Activated T-cell treated with anti-CD3 and anti-CD28 coated beads for 4 hours (primary cell): Measurements from ENCODE around the gene BCL6.

ENCODE experiments used
- DNase-seq: peaks from one replicate; pipeline ENCODE4 v3.0.0-alpha.2; 2020

Gene BCL6

GRCh38 chr3:187745201-187746058, at the start of gene BCL6:
BCL6 (minus strand) TSS chr3:187745468; CDS start chr3:187733693, 11,775 bp downstream.
- peak; percentile 77 for DNase-seq

GRCh38 chr3:187794731-187795130, 49.5 kb upstream of the BCL6 start:
- no peak for DNase-seq

GRCh38 chr3:187793618-187794017, 48.4 kb upstream of the BCL6 start:
- no peak for DNase-seq

DNA sequence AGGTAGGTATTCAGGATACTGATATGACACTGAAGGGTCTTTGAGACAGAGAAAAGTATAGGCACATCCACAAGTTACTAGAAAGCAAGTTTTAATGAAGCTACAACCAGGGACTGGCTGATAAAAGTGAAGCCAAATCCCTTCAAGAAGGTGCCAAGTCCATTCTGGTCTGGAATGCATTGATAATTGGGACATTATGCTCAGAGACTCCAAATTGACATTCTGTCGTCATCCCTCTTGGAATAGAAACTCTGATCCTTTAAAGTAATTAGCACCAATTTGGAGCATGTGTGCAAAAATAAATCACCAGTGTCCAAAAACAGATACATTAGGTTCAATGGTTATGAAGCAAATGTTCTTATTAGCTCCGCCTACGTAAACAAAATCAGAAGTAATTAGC, 47.3 kb upstream of the BCL6 start:
- DNase-seq = no peak

DNA sequence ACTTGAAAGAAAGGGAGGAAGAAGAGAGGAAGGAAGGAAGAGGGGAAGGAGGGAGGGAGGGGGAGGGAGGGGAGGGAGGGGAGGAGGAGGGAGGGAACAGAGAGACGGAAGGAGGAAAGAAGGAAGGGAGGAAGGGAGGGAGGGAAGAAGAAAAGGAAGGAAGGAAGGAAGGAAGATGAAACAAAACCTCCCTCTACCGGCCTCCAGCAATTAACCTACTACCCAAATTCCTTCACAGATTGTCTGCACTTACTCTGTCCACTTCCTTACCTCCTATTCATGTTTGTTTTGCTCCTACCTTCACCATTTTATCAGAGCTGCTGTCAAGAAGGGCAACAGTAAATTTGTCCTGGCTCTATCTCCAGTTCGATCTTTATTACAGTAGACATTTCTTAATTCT, 44.6 kb upstream of the BCL6 start:
- no peak for DNase-seq

DNA sequence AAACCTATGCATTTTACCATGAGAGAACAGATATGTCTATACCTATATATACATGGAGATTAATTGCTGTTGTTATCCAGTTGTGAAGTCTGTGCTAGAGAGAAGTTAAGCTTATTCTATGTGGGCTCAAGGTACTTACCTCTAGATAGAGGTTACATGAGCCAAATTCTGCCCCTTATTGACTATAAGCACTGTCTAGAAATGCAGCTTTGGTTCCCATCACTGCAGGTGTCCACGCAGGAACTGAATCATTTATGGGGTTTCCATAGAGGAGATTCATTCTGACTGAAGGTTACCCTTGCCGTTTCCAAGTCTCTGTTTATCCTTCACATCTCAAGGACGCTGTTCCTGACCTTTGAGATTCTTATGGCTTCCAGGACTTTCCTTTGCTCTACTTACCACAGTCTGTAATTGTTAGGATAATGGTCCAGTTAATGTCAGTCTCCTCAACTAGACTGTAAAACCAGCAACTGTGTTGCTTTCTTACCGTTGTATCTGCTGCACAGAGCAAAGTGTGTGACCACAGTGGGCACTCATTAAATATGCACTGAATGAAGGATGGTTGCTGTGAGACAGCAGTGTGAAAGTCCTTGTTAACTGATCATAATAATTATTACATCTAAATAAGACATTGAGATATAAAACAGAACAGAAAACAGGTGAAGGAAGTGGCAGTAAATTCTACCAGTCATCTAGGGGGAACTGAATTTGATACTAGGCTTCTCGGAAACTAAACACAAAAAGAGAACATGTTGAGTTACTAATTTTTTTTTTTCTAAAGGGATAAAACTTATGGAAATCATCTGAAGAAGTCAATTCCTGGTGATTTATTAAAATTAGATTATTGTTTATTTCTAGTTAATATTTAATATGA, 44.0 kb upstream of the BCL6 start:
- no peak for DNase-seq

GRCh38 chr3:187783098-187783497, 37.8 kb upstream of the BCL6 start:
- no peak for DNase-seq

GRCh38 chr3:187782006-187782405, 36.7 kb upstream of the BCL6 start:
- DNase-seq = no peak

DNA sequence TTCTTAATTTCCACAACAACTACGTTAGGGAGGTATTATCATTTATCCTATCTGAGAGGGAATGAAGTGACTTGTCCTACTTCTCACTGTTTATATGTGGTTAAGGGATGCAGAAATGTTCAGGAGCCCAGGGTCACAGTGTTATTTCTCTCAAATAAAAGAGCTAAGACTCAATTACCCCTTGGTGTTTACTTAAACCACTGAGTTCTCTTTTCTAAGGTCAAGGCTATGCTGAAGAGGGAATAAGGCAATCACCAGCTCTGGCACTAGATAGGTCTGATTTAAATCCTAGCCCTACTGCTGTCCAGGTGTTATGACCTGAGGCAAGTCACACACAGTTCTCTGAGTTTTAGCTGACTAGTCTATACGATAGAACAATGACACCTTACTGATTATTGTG, 35.7 kb upstream of the BCL6 start:
- no peak for DNase-seq

GRCh38 chr3:187778726-187779125, 33.5 kb upstream of the BCL6 start:
- DNase-seq = no peak

DNA sequence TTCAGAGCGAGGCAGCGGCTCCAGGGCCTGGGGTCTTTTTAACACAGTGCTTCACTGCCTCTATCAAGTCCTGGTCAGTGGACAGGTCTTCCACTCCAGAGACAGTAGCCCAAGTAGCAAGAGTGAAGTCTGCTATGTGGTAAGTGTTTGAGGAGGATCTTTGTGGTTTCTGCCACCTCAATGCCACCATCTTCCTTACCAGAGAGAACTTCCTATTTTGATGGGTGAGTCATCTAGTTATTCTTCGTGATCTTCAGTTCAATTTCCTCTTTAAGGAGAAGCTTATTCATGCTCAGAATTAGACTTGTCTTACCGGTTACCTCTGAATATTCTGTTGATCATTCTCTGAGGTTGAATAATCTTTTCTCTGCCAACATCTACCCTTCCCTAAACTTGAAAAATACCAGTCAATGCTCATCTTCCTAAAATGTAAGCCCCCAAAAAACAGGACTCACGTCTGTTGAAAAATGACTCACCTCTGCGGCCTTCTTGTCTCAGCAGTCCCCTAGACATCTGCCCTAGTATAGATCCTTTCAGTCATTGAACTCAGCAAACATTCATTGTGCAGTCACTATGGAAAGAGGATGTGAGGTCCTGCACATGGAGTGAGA, 32.2 kb upstream of the BCL6 start:
- DNase-seq = no peak

DNA sequence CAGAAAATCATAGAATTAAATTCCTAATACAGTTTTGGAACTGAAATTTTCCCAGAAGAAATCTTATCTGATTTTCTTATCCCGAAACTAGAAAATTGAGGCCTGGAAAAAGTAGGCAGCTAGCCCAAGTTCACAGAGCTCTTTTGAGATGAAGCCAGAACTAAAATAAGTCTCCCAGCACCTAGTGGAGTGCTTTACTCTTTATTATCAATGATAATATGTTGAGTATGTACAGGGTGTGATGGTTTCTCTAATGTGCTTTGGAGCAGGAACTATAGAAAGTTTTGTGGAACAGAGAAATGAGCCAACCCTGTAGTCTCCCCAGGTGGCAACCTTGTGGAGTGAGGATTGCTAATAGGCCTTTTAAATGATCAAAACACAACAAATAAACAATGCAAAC, 30.3 kb upstream of the BCL6 start:
- DNase-seq = no peak

- DNase-seq = no peak
Observed at GRCh38 chr3:187774185-187774789, 29.0 kb upstream of the BCL6 start.

DNA sequence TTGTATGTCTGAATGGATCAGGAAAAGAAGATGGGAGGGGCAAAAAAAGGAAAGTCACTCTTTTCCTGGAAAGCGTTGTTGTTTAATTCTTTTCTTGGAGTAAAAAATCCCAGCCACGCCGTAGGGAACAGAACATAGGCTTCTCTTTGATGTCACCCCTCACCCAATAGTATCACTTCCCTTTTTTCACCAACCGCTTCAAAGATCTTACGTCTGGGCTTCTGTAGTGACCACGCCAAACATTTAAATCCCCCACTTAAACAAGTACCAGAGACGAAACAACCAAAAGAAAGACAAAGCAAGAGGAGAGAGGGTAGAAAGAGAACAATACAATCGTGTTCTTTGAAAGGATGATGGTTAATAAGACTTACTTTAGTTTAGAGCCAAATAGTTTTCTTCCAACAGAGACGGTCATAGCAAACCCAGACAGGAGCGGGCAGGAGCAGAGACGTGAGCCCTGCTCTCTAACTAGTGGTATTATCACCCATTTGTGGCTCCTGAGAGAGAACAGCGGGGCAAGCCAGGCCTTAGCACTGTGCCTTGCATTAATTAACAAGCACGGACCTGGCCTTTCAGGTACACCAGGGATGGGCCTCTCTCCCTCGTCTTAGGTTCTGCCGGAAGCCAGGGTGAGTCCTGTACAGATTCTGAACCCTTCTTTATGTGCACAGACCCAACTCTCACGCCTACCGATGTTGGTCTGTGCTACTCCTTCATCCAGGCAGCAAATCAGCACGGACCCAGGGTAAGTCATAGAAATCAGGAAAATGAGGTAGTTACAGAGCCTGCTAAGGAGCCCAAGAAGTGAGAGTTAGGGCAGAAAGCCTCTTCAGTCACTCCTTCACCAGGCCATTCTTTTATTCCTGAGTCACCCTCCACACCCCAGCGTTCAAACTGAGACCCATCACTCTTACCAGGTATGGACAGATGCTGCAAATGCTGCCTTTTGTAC, 28.2 kb upstream of the BCL6 start:
- DNase-seq = no peak

- DNase-seq = no peak
Observed at GRCh38 chr3:187770224-187770623, 25.0 kb upstream of the BCL6 start.

DNA sequence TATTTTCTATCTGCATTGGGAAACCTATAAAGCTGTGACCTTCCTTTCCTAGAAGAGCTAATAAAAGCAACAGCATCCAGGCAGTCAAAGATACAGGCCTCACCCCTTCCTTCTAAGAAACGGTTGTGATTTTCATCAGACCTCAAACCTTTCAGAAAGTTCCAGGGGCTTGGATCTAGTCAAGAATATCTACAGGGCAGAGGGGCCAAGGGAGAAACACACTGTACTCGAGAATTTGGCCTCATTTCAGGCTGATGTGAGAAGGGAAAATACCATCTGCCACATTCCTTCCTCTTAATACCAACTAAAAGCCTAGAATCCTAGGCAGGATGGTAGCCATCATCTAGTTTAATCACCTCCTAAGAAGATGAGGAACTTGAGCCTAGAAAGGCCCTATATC, 24.5 kb upstream of the BCL6 start:
- no peak for DNase-seq

GRCh38 chr3:187767266-187768012, 22.2 kb upstream of the BCL6 start:
- DNase-seq = no peak

DNA sequence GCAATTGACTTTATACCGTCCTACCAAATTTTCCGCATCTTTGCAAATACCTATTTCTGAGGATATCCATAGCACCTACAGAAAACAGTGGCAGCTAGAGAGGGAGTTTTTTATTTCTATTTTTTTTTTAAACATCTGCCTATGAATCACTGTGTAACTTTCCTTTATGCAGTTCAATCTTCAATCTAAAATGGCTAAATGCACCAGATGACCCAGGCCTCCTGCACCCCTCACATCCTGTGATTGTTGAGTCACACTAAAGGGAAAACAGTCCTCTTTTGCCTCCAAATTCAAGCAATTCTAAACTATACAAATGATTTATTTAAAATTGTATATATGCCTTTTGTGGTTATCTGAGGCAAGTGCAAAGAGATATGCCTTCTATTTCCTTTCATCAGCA, 20.1 kb upstream of the BCL6 start:
- DNase-seq = no peak

DNA sequence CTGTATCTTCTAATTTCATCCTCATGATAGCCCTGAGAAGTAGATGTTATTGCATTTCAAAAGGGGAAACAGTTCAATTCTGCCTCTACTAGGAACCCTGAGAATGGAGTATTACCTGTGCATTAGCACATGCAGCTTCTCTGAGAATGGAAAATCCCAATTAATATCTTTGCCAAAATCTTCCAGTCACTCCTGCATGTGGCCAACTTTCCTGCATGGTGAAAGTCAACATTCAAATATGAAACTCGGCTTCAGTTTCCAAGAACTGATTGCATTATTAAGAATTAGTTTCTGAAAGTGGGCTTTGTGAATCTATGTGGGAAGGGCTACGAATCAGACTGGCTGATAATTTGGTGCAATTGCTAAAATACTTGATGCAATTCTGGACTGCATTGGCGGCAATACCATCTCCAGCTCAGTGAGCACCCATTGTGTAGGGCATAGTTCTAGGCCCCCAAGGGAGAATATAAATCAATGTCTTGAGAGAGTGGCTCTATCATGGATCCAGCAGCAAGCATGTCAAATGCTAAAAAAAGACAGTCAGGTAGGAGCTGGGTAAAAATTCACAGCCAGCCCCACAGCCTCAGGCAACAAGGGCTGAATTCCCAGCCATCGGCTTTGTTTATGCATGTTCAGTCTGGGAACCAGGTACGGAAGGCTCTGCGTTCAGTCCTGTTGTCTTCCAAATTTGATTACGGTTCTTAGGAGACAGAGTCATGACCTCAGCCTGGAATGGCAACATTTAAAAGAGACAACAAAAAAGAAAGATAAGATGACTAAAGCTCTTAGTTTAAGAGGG, 18.8 kb upstream of the BCL6 start:
- DNase-seq = no peak

DNA sequence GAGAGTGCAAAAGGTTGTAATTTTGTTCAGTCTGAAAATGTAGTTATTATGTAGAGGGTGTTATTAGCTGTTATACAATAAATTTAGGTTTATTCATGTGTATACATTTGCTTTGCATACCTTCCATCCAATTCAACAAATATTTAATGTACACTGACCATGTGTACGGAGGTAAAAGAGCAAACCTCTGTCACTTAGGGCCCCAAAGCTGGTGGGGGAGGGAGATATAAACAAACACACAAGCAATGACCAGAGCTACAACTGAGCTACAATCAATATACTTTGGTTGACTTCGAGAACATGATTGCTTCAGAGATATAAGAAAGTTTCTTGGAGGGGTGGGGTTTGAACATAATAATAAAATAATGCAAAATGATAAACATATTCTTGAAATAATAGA, 17.5 kb upstream of the BCL6 start:
- DNase-seq = no peak
